HG02798 (cell line): ENCODE data around the gene GTF2H3.
"Not testable (repeated sequence)": the region's sequence is repeated elsewhere in the genome, so short reads cannot be mapped to it uniquely, and the experiment has no call there.

ENCODE experiments used
- ATAC-seq: cut with Tn5 transposase; IDR thresholded peaks from one replicate; pipeline ENCODE4 v1.9.1; 2021; ENCODE audit warnings: mild to moderate bottlenecking; ENCODE audit not compliant: unreplicated experiment, poor library complexity

Gene GTF2H3

DNA sequence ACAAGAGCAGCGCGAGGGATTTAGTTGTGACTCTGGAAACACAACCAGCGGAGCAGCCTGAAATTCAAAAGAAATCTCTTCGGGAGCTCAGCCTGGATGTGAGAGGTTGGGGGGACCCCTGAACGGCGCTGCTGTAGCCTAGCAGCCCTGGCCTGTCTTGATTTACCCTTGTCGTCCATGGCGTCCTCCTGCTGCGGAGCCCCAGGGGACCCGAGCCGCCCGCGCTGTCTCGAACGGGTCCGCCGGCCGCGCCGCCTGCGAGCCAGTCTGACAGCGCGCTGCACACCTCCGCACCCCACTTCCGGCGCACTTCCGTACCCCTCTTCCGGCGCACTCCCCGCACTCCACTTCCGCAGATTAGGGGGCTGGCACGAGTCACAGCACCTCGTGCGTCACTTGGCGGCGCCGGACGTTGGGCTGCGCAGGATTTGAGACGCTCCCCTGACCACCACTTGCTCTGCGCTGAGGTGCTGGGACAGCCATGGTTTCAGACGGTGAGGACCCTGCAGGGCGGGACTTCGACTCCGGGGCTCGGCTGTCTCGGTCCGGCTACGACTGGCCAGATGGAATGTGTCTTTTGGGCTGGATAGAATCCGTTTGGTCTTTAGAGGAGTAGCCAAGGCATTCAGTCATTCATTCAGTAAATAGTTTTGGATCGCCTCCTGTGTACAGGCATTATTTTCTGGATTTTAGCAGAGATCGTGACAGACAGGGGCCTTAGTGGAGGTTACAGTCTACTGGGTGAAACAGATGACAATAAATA, at the start of gene GTF2H3, which contains the start of gene EIF2B1:
GTF2H3 (plus strand) TSS at position 451 of the 763 bp plus-strand sequence; CDS start at position 482, 31 bp downstream.
EIF2B1 (minus strand) TSS at position 308 of the 763 bp plus-strand sequence; CDS start at position 179, 129 bp downstream.
- peak; percentile 98 for ATAC-seq

DNA sequence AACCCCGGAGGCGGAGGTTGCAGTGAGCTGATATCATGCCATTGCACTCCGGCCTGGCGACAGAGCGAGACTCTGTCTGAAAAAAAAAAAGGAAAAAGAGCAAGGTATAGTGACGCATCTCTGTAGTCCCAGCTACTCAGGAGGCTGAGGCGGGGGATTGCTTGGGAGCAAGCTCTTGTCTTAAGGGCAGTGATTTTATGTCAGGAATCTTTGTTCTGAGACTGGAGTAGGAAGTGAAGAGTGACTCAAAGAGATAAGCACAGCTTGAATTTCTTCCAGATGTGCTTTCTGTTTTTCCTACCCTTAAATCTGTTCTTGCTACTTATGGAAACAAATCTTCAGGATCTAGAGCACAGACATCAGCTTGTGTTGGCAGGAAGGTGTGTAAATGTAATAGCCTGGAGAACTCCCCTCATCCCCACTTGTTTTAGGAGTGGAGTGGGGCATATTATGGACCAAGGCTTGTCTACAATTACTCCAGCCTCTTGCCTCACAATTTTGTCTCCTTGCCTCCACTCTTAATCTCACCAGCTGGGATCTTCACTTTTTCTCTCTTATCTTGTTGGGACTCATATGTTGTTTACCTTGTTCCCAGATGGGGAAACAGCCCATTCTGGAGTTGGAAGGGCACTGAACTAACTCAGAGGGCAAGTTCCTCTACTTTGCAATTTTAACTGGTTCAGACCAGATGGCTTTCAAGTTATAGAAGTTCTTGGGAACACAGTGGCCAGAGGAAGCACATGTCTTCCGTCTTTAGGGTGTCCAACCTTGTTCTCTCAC, 41.7 kb upstream of the GTF2H3 start:
- no peak for ATAC-seq

DNA sequence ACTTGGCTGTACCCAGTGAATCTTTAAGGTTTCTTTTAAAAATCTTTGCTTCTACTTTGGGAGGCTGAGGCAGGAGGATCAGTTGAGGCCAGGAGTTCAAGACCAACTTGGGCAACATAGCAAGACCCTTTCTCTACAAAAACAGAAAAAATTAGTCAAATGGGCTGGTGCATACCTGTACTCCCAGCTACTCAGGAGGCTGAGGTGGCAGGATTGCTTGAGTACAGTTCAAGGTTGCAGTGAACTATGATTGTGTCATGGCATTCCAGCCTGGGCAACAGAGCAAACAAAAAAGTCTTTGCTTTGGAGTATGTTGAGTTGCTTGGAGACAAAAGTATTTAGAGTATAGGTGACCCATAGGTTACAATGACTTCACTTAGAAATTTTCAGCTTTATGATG, 37.9 kb upstream of the GTF2H3 start:
- no peak for ATAC-seq

DNA sequence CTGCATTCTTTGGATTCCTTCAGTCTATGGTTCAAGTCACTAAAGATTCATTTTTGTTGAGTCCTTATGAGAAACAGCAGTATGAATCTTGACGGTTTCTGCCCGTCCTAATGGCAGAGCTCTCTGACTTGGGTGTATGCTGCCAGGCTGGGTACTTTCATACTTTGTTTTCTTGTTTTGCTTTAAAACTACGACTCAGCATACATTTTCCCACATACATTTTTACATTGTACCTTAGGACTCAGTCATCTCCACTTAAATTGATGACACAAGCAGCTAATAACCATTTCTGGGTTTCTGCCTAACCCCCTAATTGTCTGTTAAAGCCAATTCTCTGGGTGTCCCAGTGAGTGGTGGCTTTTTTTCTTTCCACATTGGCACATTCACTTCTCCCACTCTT, 36.5 kb upstream of the GTF2H3 start:
- no peak for ATAC-seq

DNA sequence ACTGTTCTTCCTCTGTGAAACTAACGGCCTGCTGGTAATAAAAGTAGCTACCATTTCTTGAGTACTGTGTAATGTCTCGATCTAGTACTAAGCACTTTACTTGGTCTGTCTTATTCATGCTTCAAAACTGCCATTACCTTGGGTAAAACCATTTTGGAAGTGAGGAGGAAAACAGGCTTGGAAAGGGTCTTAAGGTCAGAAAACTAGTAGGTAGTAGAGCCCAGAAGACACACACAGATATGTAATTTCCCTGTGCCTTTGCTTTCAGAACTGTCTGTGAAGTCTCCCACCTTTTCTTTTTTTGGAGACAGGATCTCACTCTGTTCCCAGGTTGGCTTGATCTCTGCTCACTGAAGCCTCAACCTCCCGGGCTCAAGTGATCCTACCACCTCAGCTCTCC, 35.1 kb upstream of the GTF2H3 start:
- no peak for ATAC-seq

DNA sequence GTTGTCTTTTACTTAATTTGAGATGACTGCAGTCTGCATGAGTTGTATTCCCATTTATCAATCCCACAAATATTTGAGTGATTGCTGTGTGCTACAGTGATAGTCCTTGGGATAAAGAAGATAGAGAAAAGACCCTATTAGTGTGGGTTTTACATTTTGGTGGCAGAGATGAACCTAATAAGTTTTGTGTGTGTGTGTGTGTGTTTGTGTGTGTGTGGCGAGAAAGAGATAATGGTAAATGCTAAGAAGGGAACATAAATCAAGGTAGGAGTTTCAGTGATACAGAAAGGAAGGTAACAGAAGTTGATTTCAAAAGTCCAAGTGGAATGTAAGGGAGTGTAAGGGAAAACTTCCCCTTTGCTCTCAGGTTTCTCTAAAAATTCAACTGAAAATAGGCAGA, 34.3 kb upstream of the GTF2H3 start:
- ATAC-seq = no peak

DNA sequence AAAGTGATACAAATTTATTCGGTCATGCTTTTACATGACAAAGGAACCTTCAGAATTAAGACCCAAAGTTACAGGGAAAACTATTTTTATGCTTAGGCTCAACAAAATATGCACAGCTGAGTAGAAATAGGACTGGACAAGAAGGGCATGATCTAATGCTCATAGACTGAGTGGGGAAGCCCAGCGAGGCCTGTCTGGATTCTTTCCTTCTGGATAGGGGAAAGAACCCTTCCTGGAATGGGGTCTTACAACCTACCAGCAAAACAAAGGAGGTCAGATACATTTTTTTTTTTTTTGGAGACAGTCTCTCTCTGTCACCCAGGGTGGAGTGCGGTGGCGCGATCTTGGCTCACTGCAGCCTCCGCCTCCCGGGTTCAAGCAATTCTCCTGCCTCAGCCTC, 33.9 kb upstream of the GTF2H3 start:
- ATAC-seq = no peak

DNA sequence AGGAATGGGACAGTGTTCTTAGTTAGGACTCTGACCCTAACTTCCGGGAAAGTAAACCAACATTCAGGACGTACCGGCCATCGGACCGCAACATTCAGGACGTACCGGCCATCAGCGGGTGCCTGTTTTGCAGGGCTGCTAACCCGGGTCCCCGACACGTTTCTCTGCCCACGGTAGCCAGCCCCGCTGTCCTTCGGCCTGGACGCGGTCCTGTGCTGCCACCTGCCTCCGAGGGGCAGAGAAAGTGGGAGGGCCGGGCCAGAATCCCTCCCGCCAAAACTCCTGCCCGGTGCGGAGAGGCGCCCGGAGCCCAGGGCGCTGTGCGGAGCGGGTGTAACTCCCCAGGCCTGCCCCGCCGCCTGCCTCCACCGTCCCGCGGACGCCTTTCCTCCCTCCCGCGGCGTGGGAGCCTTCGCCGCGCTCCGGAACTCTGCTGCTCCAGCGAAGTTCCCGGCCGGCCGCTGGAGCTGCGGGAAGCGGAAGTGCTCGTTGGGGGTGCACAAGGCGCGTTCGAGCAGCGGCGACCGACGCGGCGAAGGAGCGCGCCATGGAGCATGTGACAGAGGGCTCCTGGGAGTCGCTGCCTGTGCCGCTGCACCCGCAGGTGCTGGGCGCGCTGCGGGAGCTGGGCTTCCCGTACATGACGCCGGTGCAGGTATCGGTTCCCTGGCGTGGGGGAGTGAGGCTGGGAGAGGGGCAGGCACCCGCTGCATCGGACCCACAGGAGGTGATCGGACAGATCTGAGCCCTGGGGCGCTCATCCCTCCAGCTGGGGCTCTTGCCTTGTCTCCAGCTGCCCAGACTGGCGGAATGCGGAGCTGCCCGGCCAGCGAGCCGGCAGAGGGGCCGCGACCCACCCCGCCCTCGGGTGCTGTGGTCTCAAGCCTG, 31.8 kb upstream of the GTF2H3 start, which contains the start of gene DDX55:
DDX55 (plus strand) TSS at position 498 of the 888 bp plus-strand sequence; CDS start at position 548, 50 bp downstream.
- peak; percentile 92 for ATAC-seq

DNA sequence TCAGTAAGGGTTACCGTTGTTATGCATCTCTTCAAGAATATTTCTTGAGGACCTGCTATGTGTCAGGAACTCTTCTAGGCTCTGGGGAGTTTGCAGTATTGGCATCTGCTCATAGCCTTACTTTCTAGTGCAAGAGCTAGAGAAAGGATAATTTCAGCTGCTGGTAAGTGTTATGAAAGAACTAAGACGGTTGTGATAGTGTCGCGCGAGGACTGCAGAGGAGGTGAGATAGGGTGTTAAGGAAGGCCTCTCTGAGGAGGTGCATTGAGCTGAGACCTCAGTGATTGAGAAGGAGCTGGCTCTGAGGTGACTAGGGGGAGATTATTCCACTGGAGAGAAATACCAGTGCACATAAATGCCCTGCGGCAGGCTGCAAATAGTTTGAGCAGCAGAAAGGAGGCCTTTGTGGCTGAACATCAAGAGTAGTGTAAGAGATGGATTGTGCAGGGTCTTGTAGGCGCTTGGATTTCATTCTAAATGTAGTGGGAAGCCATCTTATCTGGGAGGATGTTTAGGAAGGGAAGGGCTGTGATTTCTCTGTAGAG, 30.9 kb upstream of the GTF2H3 start:
- no peak for ATAC-seq

DNA sequence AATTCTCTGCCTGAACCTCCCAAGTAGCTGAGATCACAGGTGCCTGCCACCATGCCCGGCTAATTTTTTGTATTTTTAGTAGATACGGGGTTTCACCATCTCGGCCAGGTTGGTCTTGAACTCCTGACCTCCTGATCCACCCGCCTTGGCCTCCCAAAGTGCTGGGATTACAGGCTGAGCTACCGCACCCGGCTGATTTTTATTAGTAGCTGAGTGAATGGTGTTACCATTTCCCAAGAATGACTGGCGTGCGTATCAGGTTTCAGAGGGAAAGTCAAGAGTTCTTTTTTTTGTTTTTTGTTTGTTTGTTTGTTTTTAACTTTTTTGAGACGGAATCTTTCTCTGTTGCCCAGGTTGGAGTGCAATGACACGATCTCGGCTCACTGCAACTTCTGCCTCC, 30.1 kb upstream of the GTF2H3 start:
- ATAC-seq = not testable (repeated sequence)

DNA sequence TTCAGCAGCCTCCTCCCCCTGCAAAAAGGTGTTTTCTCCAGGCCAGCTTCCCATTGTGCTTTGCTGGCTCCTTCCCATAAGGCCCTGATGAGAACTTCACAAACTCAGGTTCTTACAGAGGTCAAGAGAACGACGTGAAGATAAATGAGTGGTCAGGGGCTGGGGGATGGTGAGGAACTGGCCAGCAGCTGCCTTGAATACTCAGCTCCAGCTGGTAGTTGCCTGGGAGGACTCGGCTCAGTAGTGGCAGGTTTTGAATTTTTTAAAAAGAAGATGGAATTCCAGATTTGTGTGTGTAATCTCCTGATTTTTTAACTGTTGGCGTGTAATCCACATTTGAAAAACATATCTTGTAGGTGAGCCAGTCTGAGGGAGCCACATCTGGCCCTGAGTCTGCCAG, 25.9 kb upstream of the GTF2H3 start:
- no peak for ATAC-seq

DNA sequence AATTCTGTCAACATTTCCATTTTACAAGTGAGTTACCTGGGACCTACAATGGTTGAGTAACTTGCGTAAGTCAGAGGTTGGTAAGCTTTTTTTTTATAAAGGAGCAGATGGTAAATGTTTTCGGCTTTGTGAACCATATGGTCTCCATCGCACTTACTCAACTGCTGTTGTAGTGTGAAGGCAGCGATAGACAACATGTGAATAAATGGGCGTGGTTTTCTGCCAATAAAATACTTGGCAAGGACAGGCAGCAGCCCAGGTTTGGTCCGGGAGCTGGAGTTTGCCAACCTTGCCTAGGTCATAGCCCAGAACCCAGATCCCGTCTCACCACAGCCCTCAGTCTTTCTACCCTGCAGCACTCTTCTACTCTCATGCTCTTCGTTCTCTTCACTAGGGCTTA, 25.4 kb upstream of the GTF2H3 start:
- no peak for ATAC-seq

DNA sequence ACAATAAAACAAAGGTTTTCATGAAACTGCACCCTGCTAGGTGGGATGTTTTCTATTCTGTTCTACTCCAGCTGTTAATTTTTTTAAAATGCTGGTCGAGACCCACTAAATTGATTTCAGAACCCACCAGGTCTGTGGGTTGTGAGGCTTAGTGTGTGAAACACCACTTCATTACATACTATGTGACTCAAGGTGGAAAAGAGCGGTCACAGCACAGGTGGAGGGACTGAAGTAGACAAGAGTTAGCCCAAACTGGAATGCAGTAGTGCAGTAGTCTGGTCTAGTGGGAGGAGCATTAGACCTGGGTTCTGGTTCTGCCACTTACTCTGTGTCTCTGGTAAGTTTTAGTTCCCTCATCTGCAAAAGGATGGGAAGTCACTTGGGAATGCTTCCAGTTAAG, 19.5 kb upstream of the GTF2H3 start:
- no peak for ATAC-seq

DNA sequence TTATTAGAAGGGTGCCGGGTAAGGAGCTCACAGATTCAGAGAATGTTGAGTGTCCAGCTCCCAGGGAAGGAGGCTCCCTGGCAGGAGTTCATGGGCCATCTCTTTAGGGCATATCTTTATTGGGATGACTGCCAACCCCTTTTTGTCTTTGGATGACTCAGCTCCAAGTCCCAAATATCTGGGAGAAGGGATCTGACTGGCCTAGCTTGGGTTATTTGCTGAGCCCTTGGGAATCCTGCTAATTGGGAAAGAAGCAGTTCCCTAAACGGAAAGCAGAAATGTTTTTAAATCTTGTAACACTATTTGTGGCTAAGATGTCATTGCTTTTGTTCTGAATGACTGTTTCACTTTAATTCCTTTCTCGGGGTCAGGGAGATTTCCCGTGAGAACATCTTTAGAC, 19.1 kb upstream of the GTF2H3 start:
- ATAC-seq = no peak

DNA sequence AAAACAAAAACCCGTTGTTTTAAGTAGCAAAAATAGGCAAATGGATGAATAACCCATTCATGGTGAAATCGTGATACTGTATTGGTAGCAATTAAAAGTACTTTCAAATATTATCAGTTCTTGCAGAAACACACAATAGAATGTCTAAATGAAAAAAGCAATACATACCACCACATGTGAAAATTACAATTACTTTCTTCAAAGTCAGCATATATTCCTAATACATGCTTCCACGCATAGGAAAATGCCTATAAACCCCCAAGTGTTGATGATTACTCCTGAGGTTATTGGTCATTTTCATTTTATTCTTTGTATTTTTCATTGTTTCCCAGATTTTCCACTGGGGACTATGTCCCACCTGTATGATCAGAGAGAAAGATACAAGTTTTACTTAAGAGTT, 16.5 kb upstream of the GTF2H3 start:
- ATAC-seq = no peak

DNA sequence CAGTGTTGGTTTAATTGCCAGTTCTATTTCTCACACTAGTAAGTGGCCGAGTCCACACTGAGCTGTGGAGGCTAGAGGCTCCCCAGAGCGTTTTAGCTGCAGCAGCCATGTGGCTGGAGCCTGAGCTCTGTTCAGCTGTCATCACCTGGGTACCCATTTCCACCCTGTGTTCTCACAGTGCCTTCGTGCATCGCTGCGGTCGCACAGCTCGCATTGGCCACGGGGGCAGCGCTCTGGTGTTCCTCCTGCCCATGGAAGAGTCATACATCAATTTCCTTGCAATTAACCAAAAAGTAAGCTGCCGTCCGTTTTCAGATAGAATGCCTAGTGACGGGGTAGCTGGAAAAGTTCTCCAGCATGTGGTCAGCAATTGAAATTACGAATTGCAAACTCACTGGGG, 16.0 kb upstream of the GTF2H3 start:
- no peak for ATAC-seq

DNA sequence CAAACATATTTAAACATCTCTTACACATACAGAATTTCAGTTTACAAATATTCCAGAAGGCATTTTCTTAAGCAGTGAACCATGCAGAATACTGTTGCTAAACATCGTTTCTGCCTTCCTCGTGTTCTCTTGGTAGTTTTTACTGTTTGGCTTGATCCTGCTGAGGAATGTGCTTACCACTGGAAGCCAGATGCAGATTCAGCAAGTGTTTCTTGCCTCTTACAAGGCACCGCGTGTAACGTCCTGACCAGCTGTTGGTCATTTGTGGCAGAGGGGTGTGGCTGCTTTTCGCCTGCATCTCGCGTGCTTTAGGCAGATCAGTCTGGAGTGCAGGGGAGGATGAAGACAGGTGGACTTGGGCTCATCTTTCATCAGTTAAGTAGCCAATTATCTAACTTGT, 12.5 kb upstream of the GTF2H3 start:
- ATAC-seq = no peak

DNA sequence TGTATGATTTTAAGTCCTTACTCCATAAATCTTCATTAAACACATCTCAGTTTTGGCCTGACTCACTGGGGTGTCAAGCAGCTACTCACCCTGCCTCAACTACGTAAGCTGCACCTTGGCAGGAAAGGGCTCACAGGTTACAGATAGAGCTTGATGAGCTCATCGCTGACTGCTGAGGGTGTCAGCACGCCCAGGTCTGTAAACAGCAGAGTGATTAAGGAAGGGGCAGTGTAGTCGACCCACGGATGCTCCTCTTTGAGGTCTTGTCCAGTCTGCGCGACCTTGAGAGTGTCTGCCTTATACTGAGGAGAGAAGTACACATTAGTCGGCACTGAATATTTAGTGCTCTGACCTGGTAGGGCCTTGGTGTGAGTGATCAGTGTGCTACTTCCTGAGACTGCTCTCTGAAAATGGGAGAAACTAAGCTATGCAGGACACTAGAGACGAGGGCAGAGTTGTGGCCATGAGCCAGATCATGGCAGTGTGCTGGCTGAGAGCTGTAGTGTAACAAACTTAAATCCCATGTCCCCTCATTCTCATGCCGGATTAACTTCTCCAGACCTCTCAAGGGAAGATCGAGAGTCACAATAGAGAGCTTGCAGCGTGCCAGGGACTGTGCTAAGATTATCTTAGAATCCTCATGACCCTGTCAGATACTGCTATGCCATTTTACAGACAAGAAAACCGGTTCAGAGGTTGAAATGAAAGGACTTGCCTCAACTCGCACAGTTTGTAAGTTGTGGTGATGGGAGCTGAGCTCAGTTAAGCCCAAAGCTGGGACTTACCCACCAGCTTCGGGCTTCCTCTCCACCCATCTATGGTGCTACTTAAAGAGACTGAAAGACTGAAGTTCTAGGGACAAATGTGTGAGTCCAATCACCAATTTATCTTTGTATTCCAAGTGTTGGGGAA, 11.8 kb upstream of the GTF2H3 start:
- no peak for ATAC-seq

DNA sequence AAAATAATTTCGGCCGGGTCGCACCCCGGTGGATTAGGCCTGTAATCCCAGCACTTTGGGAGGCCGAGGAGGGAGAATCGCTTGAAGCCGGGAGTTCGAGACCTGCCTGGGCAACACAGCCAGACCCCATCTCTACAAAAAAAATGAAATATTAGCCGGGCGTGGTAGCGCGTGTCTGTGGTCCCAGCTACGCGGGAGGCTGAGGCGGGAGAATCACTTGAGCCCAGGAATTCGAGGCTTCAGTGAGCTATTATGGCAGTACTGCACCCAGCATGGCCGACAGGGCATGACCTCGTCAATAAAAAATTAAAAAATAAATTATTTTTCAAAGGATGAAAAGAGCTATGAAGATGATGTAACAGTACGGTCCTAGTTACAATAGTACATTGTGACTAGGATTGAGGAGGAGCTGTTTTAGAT, 523 bp downstream of the GTF2H3 start:
- ATAC-seq = no peak
